HG02973 (cell line): ENCODE measurements around the gene ADAMTSL1.

Experiments used
- ATAC-seq: cut with Tn5 transposase; IDR thresholded peaks from one replicate; pipeline ENCODE4 v1.9.1; 2021; ENCODE audit warnings: moderate library complexity; ENCODE audit not compliant: unreplicated experiment

ADAMTSL1 gene

GRCh38 chr9:18601026-18601425 lies 127.1 kb downstream of the ADAMTSL1 start:
- no peak for ATAC-seq

- ATAC-seq, result no peak
These were observed 128.0 kb downstream of the ADAMTSL1 start for GRCh38 chr9:18601956-18602355.

- no peak for ATAC-seq
These were observed 131.1 kb downstream of the ADAMTSL1 start for GRCh38 chr9:18604767-18605730.

- no peak for ATAC-seq
These were observed 131.8 kb downstream of the ADAMTSL1 start for GRCh38 chr9:18605766-18606180.

GRCh38 chr9:18606281-18606680 lies 132.3 kb downstream of the ADAMTSL1 start:
- no peak for ATAC-seq

GRCh38 chr9:18606846-18607245 lies 132.9 kb downstream of the ADAMTSL1 start:
- ATAC-seq, result no peak

- no peak for ATAC-seq
These were observed 134.4 kb downstream of the ADAMTSL1 start for GRCh38 chr9:18608371-18608770.

- no peak for ATAC-seq
These were observed 137.0 kb downstream of the ADAMTSL1 start for GRCh38 chr9:18610956-18611355.

GRCh38 chr9:18611971-18612370 lies 138.0 kb downstream of the ADAMTSL1 start:
- ATAC-seq, result no peak

- no peak for ATAC-seq
These were observed 140.2 kb downstream of the ADAMTSL1 start for GRCh38 chr9:18614116-18614515.

- ATAC-seq, result no peak
These were observed 140.7 kb downstream of the ADAMTSL1 start for GRCh38 chr9:18614651-18615050.

- ATAC-seq, result no peak
These were observed 143.0 kb downstream of the ADAMTSL1 start for GRCh38 chr9:18616976-18617375.

- ATAC-seq, result no peak
These were observed 143.8 kb downstream of the ADAMTSL1 start for GRCh38 chr9:18617759-18618158.

GRCh38 chr9:18618862-18619261 lies 144.9 kb downstream of the ADAMTSL1 start:
- ATAC-seq, result no peak

GRCh38 chr9:18622186-18622836 lies 148.4 kb downstream of the ADAMTSL1 start:
- ATAC-seq, result no peak

- ATAC-seq, result no peak
These were observed 149.5 kb downstream of the ADAMTSL1 start for GRCh38 chr9:18623221-18624079.

- ATAC-seq, result no peak
These were observed 152.2 kb downstream of the ADAMTSL1 start for GRCh38 chr9:18626046-18626698.

GRCh38 chr9:18629136-18629535 lies 155.2 kb downstream of the ADAMTSL1 start:
- ATAC-seq, result no peak

GRCh38 chr9:18632632-18633403 lies 158.9 kb downstream of the ADAMTSL1 start:
- ATAC-seq, result no peak

GRCh38 chr9:18636781-18637180 lies 162.8 kb downstream of the ADAMTSL1 start:
- ATAC-seq, result no peak
